Activated T-cell treated with anti-CD3 and anti-CD28 coated beads, Interleukin-2, amount 50 U/mL, for 72 hours (primary cell): ENCODE data around the gene ABHD12. TPM values are rescaled to one million over a fixed set of nuclear protein-coding genes. Genes with fewer than 3 reads are reported as not detected.
"Not testable (repeated sequence)": the region's sequence is repeated elsewhere in the genome, so short reads cannot be mapped to it uniquely, and the experiment has no call there.

Experiments
- ATAC-seq, 2 donors: fragments of 150-1000 bp; cut with Tn5 transposase; replicated peaks in 1 of 2; 2 replicates each; pipeline ENCODE4 v1.10.0; 2021; ENCODE audit warnings: moderate library complexity in 2 of 2, mild to moderate bottlenecking in 1 of 2
- DNase-seq, 2 donors: peaks; one replicate each; pipeline ENCODE4 v3.0.0; 2021 to 2022; ENCODE audit warnings: mixed read lengths in 1 of 2
- H3K27ac Mint-ChIP-seq: one replicate; pipeline ENCODE4 v1.8.0; 2022; ENCODE audit warnings: mild to moderate bottlenecking, moderate library complexity, mixed read lengths
- H3K27me3 Mint-ChIP-seq: one replicate; pipeline ENCODE4 v1.8.0; 2022; ENCODE audit warnings: low read depth, mixed read lengths
- H3K36me3 Mint-ChIP-seq, 2 donors: one replicate each; pipeline ENCODE4 v1.8.0; 2022; ENCODE audit warnings: mixed read lengths in 2 of 2, mild to moderate bottlenecking in 1 of 2; ENCODE audit not compliant: insufficient read depth in 2 of 2
- H3K4me1 Mint-ChIP-seq: one replicate; pipeline ENCODE4 v1.8.0; 2022; ENCODE audit warnings: low read depth, mixed read lengths
- H3K4me3 Mint-ChIP-seq, 2 donors: one replicate each; pipeline ENCODE4 v1.8.0; 2022; ENCODE audit warnings: mild to moderate bottlenecking in 2 of 2, mixed read lengths in 2 of 2, moderate library complexity in 2 of 2
- H3K9me3 Mint-ChIP-seq, 2 donors: one replicate each; pipeline ENCODE4 v1.8.0; 2022; ENCODE audit warnings: mixed read lengths in 2 of 2
- total RNA-seq, 2 donors: library from RNA; stranded (reverse); gene quantifications; one replicate each; pipeline ENCODE4 v1.2.3, GENCODE V29; 2022

The ABHD12 gene
- total RNA-seq, 2 donors from 2014 or later = 25.5 to 26.5 TPM

GRCh38 chr20:25273541-25274358, 116.9 kb downstream of the ABHD12 start:
- Mint-ChIP-seq H3K36me3 (peaks cover 0 to 5% of the 10 kb centered on the region in 2 donors), H3K4me1 (no peaks in the 10 kb centered on the region), H3K4me3 (no peak overlapping the region), H3K9me3 (no peaks in the 10 kb centered on the region), H3K27ac (no peak overlapping the region), H3K27me3 (no peaks in the 10 kb centered on the region)
- ATAC-seq = no peak
- DNase-seq = no peak

DNA sequence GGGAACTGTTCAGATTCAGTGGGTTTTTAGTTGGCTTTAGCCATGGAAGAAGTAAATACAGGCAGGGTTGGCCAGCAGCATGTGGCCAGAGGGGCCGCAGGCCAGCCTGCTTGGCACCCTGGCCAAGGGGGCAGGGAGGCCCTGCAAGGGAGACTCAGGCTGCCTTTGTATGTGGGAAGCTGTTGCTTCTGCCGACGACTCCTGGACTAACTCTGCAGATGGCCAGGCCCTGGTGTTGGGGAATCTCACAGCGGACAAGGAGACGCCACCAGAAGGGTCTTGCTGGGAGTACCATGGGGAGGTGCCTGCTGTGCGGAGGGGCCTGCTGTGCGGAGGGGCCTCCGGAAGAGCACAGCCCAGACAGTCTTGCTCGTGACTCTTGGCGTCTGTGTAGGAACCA, 117.6 kb downstream of the ABHD12 start:
- DNase-seq = no peak
- Mint-ChIP-seq H3K27me3 (no peaks in the 10 kb centered on the region), H3K9me3 (no peaks in the 10 kb centered on the region), H3K27ac (no peak overlapping the region), H3K4me3 (no peak overlapping the region), H3K36me3 (peaks cover 0 to 5% of the 10 kb centered on the region in 2 donors), H3K4me1 (no peaks in the 10 kb centered on the region)
- no peak for ATAC-seq

DNA sequence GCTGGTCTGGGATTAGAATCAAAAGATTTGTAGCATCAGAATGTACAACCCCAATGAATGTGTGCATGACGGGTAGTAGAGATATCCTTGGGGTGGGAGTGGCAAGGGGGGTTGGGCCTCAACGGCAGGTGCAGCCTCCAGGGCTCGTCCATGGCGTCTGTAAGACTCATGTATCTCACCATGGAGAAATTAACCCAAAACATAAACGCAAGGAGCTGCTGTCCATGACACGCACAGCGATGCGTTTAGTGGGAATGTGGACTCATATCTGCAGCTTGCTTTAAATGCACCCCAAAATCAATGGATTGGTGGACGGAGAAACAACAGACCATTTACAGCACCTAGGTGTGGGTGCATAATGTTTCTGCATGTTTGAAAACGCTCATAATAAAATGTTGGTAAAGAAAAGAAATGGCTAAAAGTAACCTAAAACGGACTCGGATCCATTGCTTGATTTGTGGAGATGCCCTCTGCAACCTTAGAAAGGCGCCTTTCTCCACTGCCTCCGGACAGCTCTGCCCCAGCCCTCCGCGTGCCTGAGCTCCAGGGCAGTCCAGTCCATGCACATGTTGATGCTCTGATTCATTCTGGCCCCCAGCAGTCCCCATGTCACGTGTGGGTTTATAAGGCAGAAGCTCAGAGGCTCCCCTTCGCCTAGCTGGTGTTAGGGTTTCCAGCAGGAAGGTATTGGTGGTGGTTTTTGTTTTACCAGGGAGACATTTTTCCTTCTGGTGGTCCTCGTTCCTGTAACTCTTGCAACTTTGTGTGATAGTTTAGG, 118.2 kb downstream of the ABHD12 start:
- Mint-ChIP-seq H3K27me3 (no peaks in the 10 kb centered on the region), H3K27ac (no peak overlapping the region), H3K9me3 (no peaks in the 10 kb centered on the region), H3K36me3 (peaks cover 0 to 5% of the 10 kb centered on the region in 2 donors), H3K4me1 (no peaks in the 10 kb centered on the region), H3K4me3 (no peak overlapping the region)
- ATAC-seq (no peak), DNase-seq (no peak)

GRCh38 chr20:25271486-25272222, 119.0 kb downstream of the ABHD12 start:
- peaks cover 4% of the 10 kb centered on the region for H3K4me1 Mint-ChIP-seq
- H3K4me3 Mint-ChIP-seq = no peak overlapping the region
- no peaks in the 10 kb centered on the region for H3K27me3 Mint-ChIP-seq
- H3K27ac Mint-ChIP-seq = no peak overlapping the region
- ATAC-seq (no peak), DNase-seq (no peak)
- no peaks in the 10 kb centered on the region for H3K9me3 Mint-ChIP-seq
- H3K36me3 Mint-ChIP-seq = peaks cover 0 to 4% of the 10 kb centered on the region in 2 donors

DNA sequence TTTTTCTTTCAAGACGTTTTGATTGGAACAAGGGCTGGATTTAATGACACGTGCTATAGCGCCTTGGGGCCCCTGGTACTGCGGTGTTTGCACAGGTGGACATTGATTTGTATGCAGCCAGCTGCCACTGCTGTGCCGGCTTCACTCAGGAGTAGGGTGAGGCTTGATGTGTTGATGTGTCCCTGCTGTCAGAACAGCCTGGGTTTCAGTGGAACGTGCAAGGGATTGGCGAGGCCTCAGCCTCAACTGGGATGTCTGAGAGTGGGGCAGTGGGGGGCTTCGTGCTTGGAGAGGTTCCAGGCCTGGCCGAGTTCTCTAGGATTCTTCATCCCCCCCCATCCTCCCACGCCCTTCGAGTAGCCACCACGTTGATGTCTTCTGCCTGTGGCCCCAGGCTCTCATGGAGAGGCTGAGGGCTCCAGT, 119.8 kb downstream of the ABHD12 start:
- ATAC-seq = no peak
- Mint-ChIP-seq H3K27me3 (no peaks in the 10 kb centered on the region), H3K27ac (no peak overlapping the region), H3K4me1 (peaks cover 9% of the 10 kb centered on the region), H3K36me3 (peaks cover 0 to 4% of the 10 kb centered on the region in 2 donors), H3K9me3 (no peaks in the 10 kb centered on the region), H3K4me3 (no peak overlapping the region)
- no peak for DNase-seq

GRCh38 chr20:25269833-25270170, 120.8 kb downstream of the ABHD12 start:
- Mint-ChIP-seq H3K36me3 (peaks cover 0 to 4% of the 10 kb centered on the region in 2 donors), H3K27ac (no peak overlapping the region), H3K4me1 (peaks cover 9% of the 10 kb centered on the region), H3K4me3 (no peak overlapping the region), H3K27me3 (no peaks in the 10 kb centered on the region), H3K9me3 (no peaks in the 10 kb centered on the region)
- DNase-seq = no peak
- no peak for ATAC-seq

- Mint-ChIP-seq H3K4me1 (peaks cover 9% of the 10 kb centered on the region), H3K27ac (no peak overlapping the region), H3K4me3 (no peak overlapping the region), H3K27me3 (no peaks in the 10 kb centered on the region), H3K9me3 (no peaks in the 10 kb centered on the region), H3K36me3 (peaks cover under 1 to 4% of the 10 kb centered on the region in 2 donors)
- ATAC-seq = no peak
- no peak for DNase-seq
These were observed 121.4 kb downstream of the ABHD12 start for GRCh38 chr20:25269057-25269832.

- Mint-ChIP-seq H3K36me3 (peaks cover 5 to 23% of the 10 kb centered on the region in 2 donors), H3K4me3 (peak overlapping the region; percentile 10 to 15), H3K4me1 (peaks cover 23% of the 10 kb centered on the region)
- H3K27me3 Mint-ChIP-seq, ATAC-seq, H3K27ac Mint-ChIP-seq, H3K9me3 Mint-ChIP-seq, DNase-seq: not testable (repeated sequence)
These were observed 129.7 kb downstream of the ABHD12 start for GRCh38 chr20:25260770-25261437.

DNA sequence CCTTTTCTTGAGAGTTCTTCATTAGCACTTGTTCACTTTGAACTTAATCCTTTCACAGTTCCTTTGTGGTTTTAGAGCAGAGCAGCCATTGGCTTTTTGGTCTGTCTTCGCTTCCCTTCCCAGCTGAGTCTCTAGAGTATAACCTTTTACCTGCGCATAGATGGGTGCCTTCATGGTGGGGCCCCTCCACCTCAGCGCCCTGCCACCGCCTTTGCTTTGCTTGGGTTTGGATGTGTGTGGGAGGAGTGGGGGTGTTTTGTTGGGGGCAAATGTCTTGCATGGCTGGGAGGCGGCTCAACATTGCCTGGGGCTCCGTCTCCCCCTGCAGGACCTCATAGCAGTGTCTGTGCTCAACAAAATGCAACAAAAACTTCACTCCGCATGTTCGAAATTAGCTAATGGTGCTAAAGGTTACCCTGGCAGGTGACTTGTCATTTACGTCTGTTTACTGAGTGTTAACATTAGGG, 130.8 kb downstream of the ABHD12 start:
- Mint-ChIP-seq H3K27ac (no peak overlapping the region), H3K36me3 (peaks cover 5 to 24% of the 10 kb centered on the region in 2 donors), H3K9me3 (peaks cover 0 to 3% of the 10 kb centered on the region in 2 donors), H3K4me1 (peaks cover 23% of the 10 kb centered on the region), H3K4me3 (peak overlapping the region; percentile 40 to 45), H3K27me3 (no peaks in the 10 kb centered on the region)
- ATAC-seq (peak; percentile 32 to 50), DNase-seq (peak in 1 of 2 donors; percentile 27)

GRCh38 chr20:25259358-25259757, 131.3 kb downstream of the ABHD12 start:
- Mint-ChIP-seq H3K27me3 (no peaks in the 10 kb centered on the region), H3K9me3 (peaks cover 0 to 3% of the 10 kb centered on the region in 2 donors), H3K36me3 (peaks cover 5 to 24% of the 10 kb centered on the region in 2 donors), H3K4me1 (peaks cover 23% of the 10 kb centered on the region), H3K4me3 (peak overlapping the region; percentile 40 to 45), H3K27ac (no peak overlapping the region)
- ATAC-seq (peak in 1 of 2 donors; percentile 24), DNase-seq (no peak)

DNA sequence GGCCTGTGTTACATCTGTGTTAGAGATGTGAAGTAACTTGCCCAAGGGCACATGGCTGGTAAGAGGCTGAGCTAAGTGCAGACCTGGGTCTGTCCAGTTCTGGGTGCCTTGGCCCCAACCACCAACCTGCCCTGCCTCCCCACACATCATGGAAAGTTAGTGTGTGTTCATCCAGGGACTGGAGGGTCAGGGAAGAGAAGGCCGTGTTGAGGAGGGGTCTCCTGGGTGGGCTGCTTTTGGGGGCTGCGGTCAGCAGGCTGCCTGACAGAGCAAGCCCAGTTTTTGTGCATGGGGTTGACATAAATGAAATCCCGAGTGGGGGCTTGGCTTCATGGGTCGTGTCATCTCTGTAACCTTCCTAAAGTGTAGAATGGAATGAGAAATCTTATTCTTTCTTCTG, 131.8 kb downstream of the ABHD12 start:
- Mint-ChIP-seq H3K4me3 (peak overlapping the region in 1 of 2 donors; percentile 40), H3K27me3 (no peaks in the 10 kb centered on the region), H3K9me3 (peaks cover 0 to 3% of the 10 kb centered on the region in 2 donors), H3K36me3 (peaks cover 3 to 24% of the 10 kb centered on the region in 2 donors), H3K4me1 (peaks cover 23% of the 10 kb centered on the region), H3K27ac (no peak overlapping the region)
- ATAC-seq (no peak), DNase-seq (no peak)

GRCh38 chr20:25258476-25258805, 132.2 kb downstream of the ABHD12 start:
- H3K27me3 Mint-ChIP-seq = no peaks in the 10 kb centered on the region
- DNase-seq (no peak), ATAC-seq (no peak)
- H3K36me3 Mint-ChIP-seq = peaks cover 3 to 24% of the 10 kb centered on the region in 2 donors
- no peak overlapping the region for H3K4me3 Mint-ChIP-seq
- peaks cover 23% of the 10 kb centered on the region for H3K4me1 Mint-ChIP-seq
- H3K27ac Mint-ChIP-seq = no peak overlapping the region
- peaks cover 0 to 3% of the 10 kb centered on the region in 2 donors for H3K9me3 Mint-ChIP-seq
